GM19099 (cell line): Measurements from ENCODE around the gene PHLPP2.

Experiments used
- POLR2A ChIP-seq: IDR thresholded peaks from 3 replicates; pipeline ENCODE4 v1.6.1; 2011; ENCODE audit warnings: low read depth; ENCODE audit not compliant: insufficient read length; ENCODE audit errors: extremely low read depth

PHLPP2 gene

GRCh38 chr16:71610447-71610846, 114.1 kb downstream of the PHLPP2 start:
- TF ChIP-seq POLR2A: no peak

GRCh38 chr16:71609066-71609465, 115.4 kb downstream of the PHLPP2 start:
- no peak for TF ChIP-seq POLR2A

GRCh38 chr16:71600822-71601221, 123.7 kb downstream of the PHLPP2 start:
- TF ChIP-seq POLR2A: no peak
